Measurements from ENCODE around the gene MYH7.
"Not testable (repeated sequence)": the region's sequence is repeated elsewhere in the genome, so short reads cannot be mapped to it uniquely, and the experiment has no call there.

The MYH7 gene

GRCh38 chr14:23430016-23430722 is 5.3 kb downstream of the MYH7 start:
- no peak for DNase-seq (ENCODE audit: low read depth)

GRCh38 chr14:23428686-23429495 is 6.6 kb downstream of the MYH7 start:
- no peak for DNase-seq (ENCODE audit: low read depth)

- DNase-seq (ENCODE audit: low read depth) = not testable (repeated sequence)
Measured at GRCh38 chr14:23425798-23426197, 9.7 kb downstream of the MYH7 start.

- DNase-seq (ENCODE audit: low read depth) = no peak
Measured at GRCh38 chr14:23425169-23425568, 10.3 kb downstream of the MYH7 start.

- DNase-seq (ENCODE audit: low read depth) = no peak
Measured at GRCh38 chr14:23423657-23424056, 11.8 kb downstream of the MYH7 start.

- DNase-seq (ENCODE audit: low read depth) = no peak
Measured at GRCh38 chr14:23421594-23421993, 13.9 kb downstream of the MYH7 start.

- DNase-seq (ENCODE audit: low read depth) = not testable (repeated sequence)
Measured at GRCh38 chr14:23419646-23420045, 15.8 kb downstream of the MYH7 start.

GRCh38 chr14:23418021-23418420 is 17.4 kb downstream of the MYH7 start:
- no peak for DNase-seq (ENCODE audit: low read depth)

GRCh38 chr14:23417269-23417668 is 18.2 kb downstream of the MYH7 start:
- DNase-seq (ENCODE audit: low read depth) = not testable (repeated sequence)

GRCh38 chr14:23416801-23417200 is 18.7 kb downstream of the MYH7 start:
- DNase-seq (ENCODE audit: low read depth) = no peak

- no peak for DNase-seq (ENCODE audit: low read depth)
Measured at GRCh38 chr14:23415821-23416778, 19.4 kb downstream of the MYH7 start.

- DNase-seq (ENCODE audit: low read depth) = no peak
Measured at GRCh38 chr14:23414906-23415820, 20.3 kb downstream of the MYH7 start.

GRCh38 chr14:23414254-23414653 is 21.2 kb downstream of the MYH7 start:
- DNase-seq (ENCODE audit: low read depth) = no peak

- DNase-seq (ENCODE audit: low read depth) = no peak
Measured at GRCh38 chr14:23413681-23414080, 21.8 kb downstream of the MYH7 start.

GRCh38 chr14:23411563-23412525 is 23.6 kb downstream of the MYH7 start:
- no peak for DNase-seq (ENCODE audit: low read depth)

- DNase-seq (ENCODE audit: low read depth) = no peak
Measured at GRCh38 chr14:23409966-23410635, 25.4 kb downstream of the MYH7 start.

- no peak for DNase-seq (ENCODE audit: low read depth)
Measured at GRCh38 chr14:23409475-23409874, 26.0 kb downstream of the MYH7 start.

GRCh38 chr14:23408307-23408630 is 27.2 kb downstream of the MYH7 start:
- DNase-seq (ENCODE audit: low read depth) = no peak

- DNase-seq (ENCODE audit: low read depth) = no peak
Measured at GRCh38 chr14:23407516-23408306, 27.7 kb downstream of the MYH7 start, which contains the start of gene MYH6. TSS of gene MYH6 (minus strand) at chr14:23408273. CDS start at chr14:23407223, 1,050 bp downstream.
